H1 (cell line): Measurements from ENCODE around the gene UGT1A7. TPM values are rescaled to one million over a fixed set of nuclear protein-coding genes. Genes with fewer than 3 reads are reported as not detected.

Experiments used
- CHD2 ChIP-seq: IDR thresholded peaks from 2 replicates; pipeline ENCODE4 v1.6.1; 2012; ENCODE audit warnings: low read length, improper control_type of control experiment
- RNF2 ChIP-seq: fragments of 200-900, 300-1000 bp; sonication (generic); IDR thresholded peaks from 2 replicates; pipeline ENCODE4 v1.7.1; 2016; ENCODE audit warnings: borderline replicate concordance, low read depth, mild to moderate bottlenecking, antibody characterized with exemption, low read length; ENCODE audit not compliant: poor library complexity, severe bottlenecking; ENCODE audit errors: missing control alignments
- RXRA ChIP-seq: IDR thresholded peaks from 2 replicates; pipeline ENCODE4 v1.6.1; 2011; ENCODE audit warnings: low read depth, mild to moderate bottlenecking, low read length, moderate library complexity; ENCODE audit not compliant: insufficient read depth
- TCF12 ChIP-seq: IDR thresholded peaks from 2 replicates; pipeline ENCODE4 v1.6.1; 2011; ENCODE audit warnings: low read depth, mild to moderate bottlenecking, low read length
- polyA plus RNA-seq, 7 experiments: library from polyadenylated mRNA; depleted of rRNA in 3 of 7; stranded (reverse) in 5 of 7; unstranded in 2 of 7; fragments of >200 nt in 5 of 7; fragments of 200-250 nt in 2 of 7; gene quantifications; 1 replicate in 5 of 7; 2 replicates in 1 of 7; 4 replicates in 1 of 7; pipeline versions ENCODE4 v1.2.1 to v1.2.3, GENCODE V29; 2011 to 2013; ENCODE audit warnings: missing spikeins in 2 of 7, mixed read lengths in 2 of 7
- total RNA-seq: library from RNA; stranded (reverse); fragmentation: NEBNext Ultra II Directional; extraction: Animal tissue kit (Norgen Biotek cat#: 25700); gene quantifications from 2 replicates; pipeline ENCODE4 v1.2.1, GENCODE V29; 2021

The UGT1A7 gene
- total and polyA plus RNA-seq, 2 of the 8 experiments (the other 6 are each of a cell fraction or from before 2014, with no cell fraction given): not detected

- TF ChIP-seq TCF12: no peak
- TF ChIP-seq CHD2: no peak
- no peak for TF ChIP-seq RNF2
- TF ChIP-seq RXRA: no peak
- TF ChIP-seq, all 59 proteins: peak for 0
Observed at GRCh38 chr2:233679196-233679595, 2.5 kb upstream of the UGT1A7 start (continued).
